GM18909 (cell line): ENCODE measurements around the gene ACSL1.

Experiments used
- ATAC-seq: cut with Tn5 transposase; IDR thresholded peaks from one replicate; pipeline ENCODE4 v1.9.1; 2021; ENCODE audit warnings: mild to moderate bottlenecking; ENCODE audit not compliant: unreplicated experiment, poor library complexity

The ACSL1 gene

GRCh38 chr4:184814686-184815045 lies 11.1 kb downstream of the ACSL1 start:
- ATAC-seq, result no peak

GRCh38 chr4:184812651-184813181 lies 13.1 kb downstream of the ACSL1 start:
- no peak for ATAC-seq

- no peak for ATAC-seq
Measured at GRCh38 chr4:184812199-184812542, 13.6 kb downstream of the ACSL1 start.

- ATAC-seq, result no peak
Measured at GRCh38 chr4:184811526-184812198, 14.1 kb downstream of the ACSL1 start.

GRCh38 chr4:184810720-184811119 lies 15.0 kb downstream of the ACSL1 start:
- ATAC-seq, result no peak

GRCh38 chr4:184808713-184809050 lies 17.1 kb downstream of the ACSL1 start:
- ATAC-seq, result no peak

GRCh38 chr4:184807797-184808712 lies 17.7 kb downstream of the ACSL1 start:
- ATAC-seq, result no peak

- no peak for ATAC-seq
Measured at GRCh38 chr4:184807256-184807655, 18.5 kb downstream of the ACSL1 start.

GRCh38 chr4:184806711-184807110 lies 19.1 kb downstream of the ACSL1 start:
- ATAC-seq, result no peak

GRCh38 chr4:184806229-184806550 lies 19.6 kb downstream of the ACSL1 start:
- ATAC-seq, result no peak

- peak; percentile 65 for ATAC-seq
Measured at GRCh38 chr4:184805462-184806228, 20.1 kb downstream of the ACSL1 start.

GRCh38 chr4:184804621-184805020 lies 21.1 kb downstream of the ACSL1 start:
- ATAC-seq, result no peak

- ATAC-seq, result no peak
Measured at GRCh38 chr4:184803874-184804273, 21.9 kb downstream of the ACSL1 start.

- ATAC-seq, result no peak
Measured at GRCh38 chr4:184803133-184803532, 22.6 kb downstream of the ACSL1 start.

GRCh38 chr4:184802697-184803015 lies 23.1 kb downstream of the ACSL1 start:
- ATAC-seq, result no peak

- no peak for ATAC-seq
Measured at GRCh38 chr4:184801781-184802696, 23.7 kb downstream of the ACSL1 start.

- no peak for ATAC-seq
Measured at GRCh38 chr4:184798504-184798903, 27.3 kb downstream of the ACSL1 start.

GRCh38 chr4:184796906-184797305 lies 28.9 kb downstream of the ACSL1 start:
- no peak for ATAC-seq

- ATAC-seq, result no peak
Measured at GRCh38 chr4:184795214-184795844, 30.4 kb downstream of the ACSL1 start.

- no peak for ATAC-seq
Measured at GRCh38 chr4:184794470-184794869, 31.3 kb downstream of the ACSL1 start.
